DMS114 treated with DMSO at 0.1 percent for 48 hours (cell line): ENCODE data around the gene LHX4.

ENCODE experiments used
- DNase-seq: peaks from one replicate; lab custom pipeline; 2025; ENCODE audit not compliant: unreplicated experiment; lab: John Stamatoyannopoulos, UW

The LHX4 gene

GRCh38 chr1:180270530-180271271 lies 40.6 kb downstream of the LHX4 start:
- DNase-seq: no peak

- DNase-seq: no peak
Measured at GRCh38 chr1:180271272-180272255, 41.5 kb downstream of the LHX4 start.

DNA sequence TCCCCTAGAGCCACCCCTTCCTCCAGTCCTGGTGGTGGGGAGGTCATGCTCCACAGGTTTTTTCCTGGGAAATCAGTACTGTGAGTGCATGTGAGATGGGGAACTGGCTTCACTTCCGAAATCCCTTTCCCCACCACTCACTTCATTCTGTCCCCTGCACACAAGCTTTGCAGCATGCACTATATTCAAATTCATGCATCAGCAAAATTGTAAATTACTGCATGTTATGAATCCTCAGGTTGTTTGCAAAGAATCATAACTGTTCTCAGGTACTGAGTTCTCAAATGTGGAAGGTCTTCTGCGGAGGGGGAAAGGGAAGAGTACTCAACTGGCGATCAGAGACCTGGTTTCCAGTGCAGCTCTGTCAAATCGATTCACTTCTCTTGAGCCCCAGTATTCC lies 42.3 kb downstream of the LHX4 start:
- DNase-seq: no peak

DNA sequence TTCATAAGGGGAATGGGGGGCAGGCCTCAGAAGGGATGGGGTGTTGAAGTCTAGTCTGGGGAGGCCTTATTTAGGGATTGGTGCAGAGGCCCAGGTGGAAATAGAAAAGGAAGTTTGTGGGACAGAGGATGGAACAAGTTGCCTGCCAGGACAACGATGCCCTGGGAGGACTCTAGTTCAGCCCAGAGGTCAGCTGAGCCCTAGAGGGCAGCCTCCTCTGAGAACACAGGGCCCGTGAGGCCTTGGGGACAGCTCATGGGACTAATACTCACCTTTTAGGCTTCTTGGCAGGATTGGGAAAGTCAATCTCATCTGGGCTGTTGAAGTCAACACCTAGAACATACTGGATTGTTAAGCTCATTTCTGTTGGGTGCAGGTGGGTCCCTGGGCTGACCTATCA lies 43.0 kb downstream of the LHX4 start:
- no peak for DNase-seq

- DNase-seq: no peak
Measured at GRCh38 chr1:180274221-180274620, 44.2 kb downstream of the LHX4 start.

DNA sequence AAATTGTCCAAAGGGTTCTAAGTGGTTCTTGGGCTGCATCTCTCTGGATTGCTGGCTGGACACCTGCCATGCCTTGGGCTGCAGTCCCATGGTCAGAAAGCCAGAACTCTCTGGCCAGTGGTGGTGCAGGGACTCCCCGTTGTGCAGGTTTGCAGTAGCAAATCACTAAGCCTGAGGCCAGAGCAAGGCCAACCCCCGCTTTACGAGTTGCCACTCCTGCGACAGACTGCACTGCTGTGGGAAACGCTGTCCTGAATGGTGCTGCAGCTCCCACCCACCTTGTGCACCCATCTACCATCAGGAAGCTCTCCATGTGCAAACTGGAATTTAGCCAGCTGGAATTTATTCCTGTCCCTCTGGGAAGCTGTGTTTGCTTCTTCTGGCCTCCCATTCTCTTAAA lies 45.7 kb downstream of the LHX4 start:
- DNase-seq: no peak

GRCh38 chr1:180277476-180278193 lies 47.6 kb downstream of the LHX4 start:
- DNase-seq: no peak

DNA sequence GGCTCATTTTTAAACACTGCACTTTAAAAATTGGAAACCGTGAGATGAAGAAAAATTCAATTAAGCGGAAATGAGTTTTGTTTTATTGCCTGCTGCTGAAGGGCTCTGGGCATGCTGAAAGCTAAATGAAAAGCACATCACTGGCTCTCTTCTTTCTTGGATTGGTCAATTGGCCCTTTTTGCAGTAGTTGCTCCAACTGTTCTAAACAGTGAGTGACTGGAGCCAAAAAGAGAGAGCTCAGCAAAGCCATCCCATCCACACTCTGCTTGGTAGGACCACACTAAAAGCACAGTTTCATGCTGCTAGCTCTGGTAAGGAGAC lies 48.1 kb downstream of the LHX4 start:
- no peak for DNase-seq

DNA sequence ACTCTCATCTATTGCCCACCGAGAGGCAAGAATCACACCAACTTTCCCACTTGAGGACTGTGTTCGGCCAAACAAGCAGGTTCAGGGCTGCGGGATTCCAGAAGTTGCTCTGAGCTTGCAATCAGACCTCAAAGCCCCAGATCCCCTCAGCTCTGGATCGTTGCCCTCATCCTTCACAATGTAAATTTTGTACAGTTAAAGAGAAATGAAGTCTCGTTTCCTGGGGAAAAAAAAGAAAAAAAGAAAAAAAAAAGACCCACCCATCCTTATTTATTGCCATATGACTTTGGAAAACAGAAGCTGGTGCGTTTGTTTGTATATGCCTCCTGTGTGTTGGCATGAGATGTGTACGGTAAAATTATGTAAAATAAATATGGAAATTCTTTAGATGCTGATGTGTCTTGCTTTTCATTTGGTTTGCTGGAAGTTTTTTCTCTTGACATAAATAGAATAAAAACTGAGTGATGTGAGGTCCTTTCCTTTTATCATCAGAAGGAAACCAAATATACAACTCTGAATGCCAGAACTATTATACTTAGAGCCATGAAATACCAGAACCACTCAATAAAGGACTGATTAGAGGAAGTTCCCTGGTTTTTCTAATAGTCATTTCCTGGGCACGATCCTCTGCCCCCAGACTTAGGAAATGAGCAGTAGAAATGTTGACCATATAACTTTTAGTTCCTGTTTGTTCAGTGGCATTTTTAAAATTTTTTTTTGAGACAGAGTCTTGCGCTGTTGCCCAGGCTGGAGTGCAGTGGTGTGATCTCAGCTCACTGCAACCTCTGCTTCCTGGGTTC lies 48.7 kb downstream of the LHX4 start:
- no peak for DNase-seq

- no peak for DNase-seq
Measured at GRCh38 chr1:180279651-180280050, 49.6 kb downstream of the LHX4 start.

GRCh38 chr1:180280617-180281016 lies 50.6 kb downstream of the LHX4 start:
- DNase-seq: no peak

- no peak for DNase-seq
Measured at GRCh38 chr1:180281490-180281889, 51.4 kb downstream of the LHX4 start.

GRCh38 chr1:180282401-180283044 lies 52.5 kb downstream of the LHX4 start:
- no peak for DNase-seq

DNA sequence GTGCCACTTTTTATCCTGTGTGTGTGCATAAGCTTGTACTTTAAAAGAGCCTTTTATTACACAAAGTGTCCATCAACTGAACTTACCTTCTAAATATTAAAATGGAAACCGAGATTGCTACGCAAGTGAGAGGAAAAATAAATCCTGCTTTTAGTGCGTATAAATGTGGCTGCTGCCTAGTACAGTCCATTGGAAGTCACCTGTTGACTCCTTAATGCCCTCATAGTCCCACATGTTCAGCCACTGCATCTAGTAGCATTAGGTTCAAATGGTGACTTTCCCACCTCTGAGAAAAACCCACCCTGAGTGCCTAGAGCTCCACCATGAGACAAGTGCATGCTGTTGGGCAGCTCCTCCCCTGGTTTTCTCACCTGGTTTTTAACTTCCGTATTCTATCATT lies 53.0 kb downstream of the LHX4 start:
- no peak for DNase-seq

- DNase-seq: no peak
Measured at GRCh38 chr1:180286417-180286816, 56.4 kb downstream of the LHX4 start.

DNA sequence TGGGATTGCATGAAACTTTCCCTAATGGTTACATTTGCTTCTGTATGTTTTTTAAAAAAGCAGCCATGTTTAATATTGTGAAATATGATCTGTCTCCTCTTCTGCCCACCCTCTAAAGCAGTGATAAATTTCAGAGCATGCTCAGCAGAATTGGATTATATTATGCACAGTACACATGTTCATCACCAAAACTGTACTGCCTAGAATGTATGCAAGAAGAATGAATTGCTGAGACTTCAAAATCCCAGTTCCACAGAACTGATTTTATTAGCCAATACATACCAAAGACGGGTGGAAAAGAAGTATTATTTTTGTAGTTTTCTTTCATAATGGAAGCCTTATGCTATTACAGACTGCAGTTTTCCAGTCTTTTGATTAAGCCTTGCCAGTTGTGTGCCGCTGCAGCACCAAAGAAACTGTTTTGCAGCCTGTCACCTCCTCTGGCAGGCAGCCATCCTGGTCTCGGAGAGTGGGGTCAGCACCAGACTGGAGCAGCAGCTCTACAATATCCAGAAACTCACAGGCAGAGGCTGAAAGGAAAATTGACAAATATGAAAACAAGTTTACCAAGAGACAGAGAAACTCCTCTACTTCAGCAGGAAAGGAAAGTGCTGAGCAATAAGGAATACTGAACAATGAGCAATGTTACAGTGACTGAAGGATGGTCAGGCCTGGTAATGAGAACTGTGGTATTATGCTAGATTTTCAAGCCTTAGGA lies 58.1 kb downstream of the LHX4 start:
- no peak for DNase-seq

DNA sequence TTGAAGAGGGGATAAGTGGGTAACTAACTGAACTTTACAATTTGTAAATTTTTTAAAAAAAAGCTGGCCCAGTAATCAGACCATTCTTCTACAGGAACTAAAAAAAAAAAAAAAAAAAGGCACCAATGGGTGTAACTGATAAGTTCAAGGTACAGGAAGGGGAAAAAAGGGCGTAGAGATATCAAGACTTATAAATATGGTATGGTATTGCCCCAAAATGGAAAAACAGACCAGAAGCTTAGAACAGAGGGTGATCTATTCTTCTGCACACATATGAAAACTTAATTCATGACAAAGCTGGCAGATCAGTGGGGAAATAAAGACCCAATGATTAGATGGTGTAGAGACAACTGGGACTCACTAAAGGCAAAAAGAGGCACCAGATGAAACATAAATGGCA lies 58.9 kb downstream of the LHX4 start:
- DNase-seq: no peak

DNA sequence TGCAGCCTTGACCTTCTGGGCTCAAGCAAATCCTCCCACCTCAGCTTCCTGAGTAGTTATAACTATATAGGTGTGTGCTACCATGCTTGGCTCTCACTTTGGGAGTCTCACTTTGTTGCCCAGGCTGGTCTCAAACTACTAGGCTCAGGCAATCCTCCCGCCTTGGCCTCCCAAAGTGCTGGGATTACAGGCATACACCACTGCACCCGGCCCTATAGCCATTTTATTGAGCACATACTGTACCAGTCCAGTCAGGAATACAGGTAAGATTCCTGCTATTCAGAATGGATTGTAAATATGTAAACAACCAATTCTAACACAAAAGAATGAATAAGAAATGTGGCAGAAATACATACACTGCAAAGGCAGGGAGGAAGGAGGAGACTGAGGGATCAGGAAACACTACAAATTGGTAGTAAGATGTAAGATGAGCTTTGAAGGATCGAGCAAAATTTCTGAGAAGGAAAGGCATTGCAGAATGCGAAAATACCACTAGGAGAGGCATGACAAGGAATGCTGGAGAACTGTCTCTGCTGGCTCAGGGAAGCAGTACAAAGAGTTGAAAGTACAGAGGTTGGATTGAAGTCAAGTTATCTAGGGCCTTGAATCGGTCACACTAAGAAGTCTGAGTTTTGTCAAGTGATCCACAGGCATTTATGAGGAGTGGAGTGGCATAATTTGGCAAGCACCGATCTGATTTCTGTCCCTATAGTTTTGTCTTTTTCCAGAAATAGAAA lies 60.4 kb downstream of the LHX4 start:
- no peak for DNase-seq

DNA sequence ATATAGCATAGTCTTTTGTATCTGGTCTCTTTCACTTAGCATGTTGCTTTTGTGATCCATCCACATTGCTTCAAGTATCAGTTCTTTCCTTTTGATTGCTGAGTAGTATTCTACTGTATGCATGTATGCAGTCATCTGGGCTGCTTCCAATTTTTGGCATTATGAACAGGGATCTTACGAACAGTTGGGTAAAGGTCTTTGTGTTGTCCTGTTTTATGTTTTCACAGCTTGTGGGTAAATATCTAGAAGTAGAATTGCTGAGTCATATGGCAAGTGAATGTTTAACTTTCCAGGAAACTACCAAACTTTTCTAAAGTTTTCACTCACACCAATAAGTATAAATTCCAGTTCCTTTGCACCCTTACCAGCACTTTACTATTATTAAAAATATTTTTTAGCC lies 60.9 kb downstream of the LHX4 start:
- DNase-seq: no peak
